Stimulated activated CD4-positive, alpha-beta T cell treated with anti-CD3 and anti-CD28 coated beads, Interleukin-12 subunit alpha, Interleukin-12 subunit beta, amount 100 ng/mL, for 48 hours (primary cell): ENCODE measurements around the gene HSPBAP1.
A peak's percentile ranks its signal among the peaks of the same experiment; 100 is the strongest.

ENCODE experiments used
- DNase-seq, 3 donors: peaks; one replicate each; pipeline ENCODE4 v3.0.0-alpha.2; 2020; ENCODE audit warnings: low read depth in 2 of 3, low spot score in 1 of 3

Gene HSPBAP1

GRCh38 chr3:122793568-122794416 lies at the start of gene HSPBAP1:
Gene HSPBAP1, minus strand, starts transcription at chr3:122793831. Its CDS starts 151 bp downstream, at chr3:122793680.
- DNase-seq = peak; percentile 78 to 86 (median 81)

DNA sequence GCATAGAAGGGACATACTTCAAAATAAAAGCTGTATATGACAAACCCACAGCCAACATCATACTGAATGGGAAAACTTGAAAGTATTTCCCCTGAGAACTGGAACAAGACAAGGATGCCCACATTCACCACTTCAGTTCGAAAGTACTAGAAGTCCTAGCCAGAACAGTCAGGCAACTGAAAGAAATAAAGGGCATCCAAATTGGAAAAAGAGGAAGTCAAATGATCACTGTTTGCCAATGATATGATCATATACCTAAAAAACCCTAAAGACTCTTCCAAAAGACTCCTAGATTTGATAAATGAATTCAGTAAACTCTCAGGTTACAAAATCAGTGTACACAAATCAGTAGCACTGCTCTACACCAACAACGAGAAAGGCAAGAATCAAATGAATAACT lies 42.0 kb upstream of the HSPBAP1 start:
- DNase-seq = no peak

DNA sequence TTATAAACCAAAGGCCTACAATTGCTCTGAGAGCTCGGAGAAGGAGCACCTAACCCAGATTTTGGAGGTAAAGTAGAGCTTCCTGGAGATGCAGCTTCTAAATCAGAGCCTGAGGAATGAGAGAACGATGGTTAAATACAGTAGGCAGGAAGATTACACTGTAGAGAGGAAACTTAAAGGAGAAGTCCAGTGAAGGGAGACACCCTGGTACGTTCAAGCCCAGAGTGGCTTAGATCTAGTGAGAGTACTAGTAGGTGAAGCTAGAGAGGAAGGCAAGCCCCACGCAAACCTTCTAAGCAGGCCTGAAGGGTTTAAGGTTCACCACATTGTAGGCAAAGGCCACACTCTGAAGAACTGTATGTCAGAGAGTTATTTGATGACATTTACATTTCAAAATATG lies 34.6 kb upstream of the HSPBAP1 start:
- no peak for DNase-seq

GRCh38 chr3:122826278-122826677 lies 32.6 kb upstream of the HSPBAP1 start:
- no peak for DNase-seq

DNA sequence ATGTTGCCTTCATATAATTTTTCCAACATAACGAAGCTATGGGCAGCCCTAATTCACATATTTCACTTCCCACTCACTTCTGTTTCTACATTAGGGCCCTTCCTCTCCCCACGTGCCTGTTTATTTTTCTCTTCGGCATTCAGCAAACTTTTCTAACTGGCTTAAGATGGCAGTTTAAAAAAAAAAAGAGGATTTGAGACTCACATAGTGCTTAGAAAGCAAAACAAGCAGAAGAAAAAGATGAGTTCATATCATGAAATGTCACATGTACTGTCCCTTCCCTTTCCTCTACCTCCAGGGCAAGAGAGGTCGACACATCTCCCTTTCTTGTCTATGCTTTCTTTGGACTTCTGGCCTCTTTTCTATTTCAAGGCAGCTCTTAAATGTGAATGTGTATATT lies 31.8 kb upstream of the HSPBAP1 start:
- no peak for DNase-seq

DNA sequence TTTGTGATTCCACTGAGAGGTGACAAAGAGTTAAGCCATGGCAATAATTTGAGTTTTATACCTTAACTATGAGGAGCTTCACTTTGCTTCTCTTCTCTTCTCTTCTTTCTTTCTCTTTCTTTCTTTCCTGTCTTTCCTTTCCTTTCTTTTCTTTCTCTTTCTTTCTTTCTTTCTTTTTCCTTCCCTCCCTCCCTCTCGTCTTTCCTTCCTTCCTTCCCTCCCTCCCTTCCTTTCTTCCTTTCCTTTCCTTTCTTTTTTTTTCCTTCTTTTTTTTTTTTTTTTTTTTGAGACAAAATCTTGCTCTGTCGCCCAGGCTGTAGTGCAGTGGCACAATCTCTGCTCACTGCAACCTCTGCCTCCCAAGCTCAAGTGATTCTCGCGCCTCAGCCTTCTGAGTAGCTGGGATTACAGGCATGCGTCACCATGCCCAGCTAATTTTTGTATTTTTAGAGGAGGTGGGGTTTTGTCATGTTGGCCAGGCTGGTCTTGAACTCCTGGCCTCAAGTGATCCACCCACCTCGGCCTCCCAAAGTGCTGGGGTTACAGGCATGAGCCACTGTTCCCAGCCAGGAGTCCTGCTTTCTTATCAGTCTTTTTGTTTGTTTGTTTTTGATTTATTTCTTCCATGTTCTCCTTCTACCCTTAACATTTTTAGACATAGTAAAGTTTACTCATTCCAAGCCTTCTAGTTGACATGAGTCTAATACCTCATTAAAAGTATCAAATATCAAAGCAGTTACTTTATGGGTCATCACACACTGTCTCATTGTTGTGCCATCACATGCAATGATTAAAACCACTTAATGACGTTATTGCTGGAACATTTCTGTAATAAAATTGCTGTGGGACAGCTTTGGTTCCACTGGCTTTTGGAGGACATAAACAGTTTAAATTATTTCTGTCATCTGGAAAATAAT lies 31.1 kb upstream of the HSPBAP1 start:
- DNase-seq = no peak

DNA sequence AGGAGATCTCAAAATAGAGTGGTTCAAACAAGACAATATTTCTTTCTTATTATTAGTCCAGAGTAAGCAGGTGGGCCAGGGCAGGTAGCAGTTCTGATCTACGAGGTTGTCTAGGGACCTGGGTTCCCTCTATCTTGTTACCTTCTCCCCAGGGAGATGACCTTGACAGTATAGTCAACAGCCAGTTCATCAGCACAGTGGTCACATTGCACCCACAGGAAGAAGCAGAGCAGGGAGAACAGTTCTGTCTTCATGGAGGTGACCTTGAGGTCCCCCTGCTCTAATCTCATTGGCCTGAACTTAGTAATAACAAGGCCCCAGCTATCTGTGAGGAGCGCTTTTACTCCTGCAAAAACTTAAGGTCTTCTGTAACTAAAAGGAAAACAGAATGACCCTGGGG lies 23.0 kb upstream of the HSPBAP1 start:
- no peak for DNase-seq

- DNase-seq = no peak
Observed at GRCh38 chr3:122810734-122811133, 17.1 kb upstream of the HSPBAP1 start.

DNA sequence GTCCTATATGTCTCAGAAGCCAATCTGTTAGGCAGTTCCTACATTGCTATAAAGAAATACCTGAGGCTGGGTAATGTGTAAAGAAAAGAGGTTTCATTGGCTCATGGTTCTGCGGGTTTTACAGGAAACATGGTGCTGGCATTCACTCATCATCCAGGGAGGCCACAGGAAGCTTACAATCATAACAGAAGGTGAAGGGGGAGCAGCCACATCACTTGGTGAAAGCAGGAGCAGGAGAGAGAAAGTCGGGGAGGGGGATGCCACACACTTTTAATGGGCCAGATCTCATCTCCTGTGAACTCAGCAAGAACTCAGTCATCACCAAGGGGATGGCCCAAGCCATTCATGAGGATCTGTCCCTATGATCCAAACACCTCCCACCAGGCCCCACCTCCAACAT lies 10.3 kb upstream of the HSPBAP1 start:
- DNase-seq = no peak

DNA sequence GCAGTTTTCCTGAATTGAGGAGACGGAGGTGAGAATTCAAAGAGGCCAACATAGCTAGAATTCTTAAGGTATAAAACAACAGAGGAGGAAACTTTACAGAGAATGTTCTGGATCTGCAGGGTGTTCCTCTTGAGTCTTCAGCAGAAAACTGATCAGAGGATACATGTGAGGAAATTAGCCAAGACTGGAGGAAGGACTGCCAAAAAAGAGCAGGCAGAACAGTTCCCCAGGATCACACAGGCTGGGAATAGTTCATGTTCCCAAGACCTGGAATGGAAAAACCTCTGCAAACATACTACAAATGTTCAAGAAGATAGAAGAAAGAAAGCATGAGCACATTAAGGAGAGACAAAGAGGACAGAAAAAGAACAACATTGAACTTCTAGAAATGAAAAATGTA lies 8.7 kb upstream of the HSPBAP1 start:
- no peak for DNase-seq

DNA sequence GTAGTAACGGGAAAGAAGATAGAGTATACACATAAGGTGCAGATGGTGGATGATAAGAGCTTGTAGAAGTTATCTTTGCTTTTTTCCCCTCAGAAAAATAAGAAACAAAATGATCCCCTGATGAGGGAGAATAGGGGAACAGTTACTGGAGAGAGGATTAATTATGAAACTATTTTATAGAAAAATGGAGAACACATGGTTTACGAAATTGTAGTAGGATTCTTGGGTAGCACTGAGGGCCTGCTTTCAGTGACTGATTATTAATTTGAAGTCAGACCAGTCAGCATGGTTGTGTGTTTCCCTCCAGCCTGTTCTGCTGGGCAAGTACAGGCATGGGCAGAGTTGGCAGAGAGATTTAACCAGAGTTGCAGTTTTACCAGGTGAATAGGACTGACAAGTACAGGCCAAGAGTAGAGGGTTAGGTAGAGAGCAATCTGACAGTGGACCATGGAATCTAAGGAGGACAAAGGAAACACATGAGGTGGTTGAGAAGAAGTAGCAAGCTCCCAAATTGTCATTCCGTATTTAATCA lies 7.1 kb upstream of the HSPBAP1 start:
- no peak for DNase-seq

- DNase-seq = no peak
Observed at GRCh38 chr3:122800031-122800430, 6.4 kb upstream of the HSPBAP1 start.

GRCh38 chr3:122799322-122799721 lies 5.7 kb upstream of the HSPBAP1 start:
- DNase-seq = no peak

DNA sequence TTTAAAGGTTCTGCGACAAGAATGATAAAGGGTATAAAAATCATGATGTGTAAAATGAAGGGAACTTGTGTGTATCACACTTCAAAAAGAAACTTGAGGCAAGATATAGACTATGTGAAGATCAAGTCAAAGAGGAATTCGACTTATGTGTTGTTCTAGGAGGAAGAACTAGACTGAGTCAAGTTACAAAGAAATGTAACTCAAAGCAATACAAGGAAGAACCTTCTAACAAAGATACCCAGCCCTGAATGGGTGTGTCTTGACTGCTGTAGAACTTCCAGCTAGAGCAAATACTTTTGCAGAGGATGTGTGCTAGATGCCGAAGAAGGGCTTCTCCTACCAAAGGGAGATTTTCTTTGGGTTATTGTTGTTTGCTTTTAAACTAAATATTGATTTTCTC lies 3.7 kb upstream of the HSPBAP1 start:
- DNase-seq = no peak

DNA sequence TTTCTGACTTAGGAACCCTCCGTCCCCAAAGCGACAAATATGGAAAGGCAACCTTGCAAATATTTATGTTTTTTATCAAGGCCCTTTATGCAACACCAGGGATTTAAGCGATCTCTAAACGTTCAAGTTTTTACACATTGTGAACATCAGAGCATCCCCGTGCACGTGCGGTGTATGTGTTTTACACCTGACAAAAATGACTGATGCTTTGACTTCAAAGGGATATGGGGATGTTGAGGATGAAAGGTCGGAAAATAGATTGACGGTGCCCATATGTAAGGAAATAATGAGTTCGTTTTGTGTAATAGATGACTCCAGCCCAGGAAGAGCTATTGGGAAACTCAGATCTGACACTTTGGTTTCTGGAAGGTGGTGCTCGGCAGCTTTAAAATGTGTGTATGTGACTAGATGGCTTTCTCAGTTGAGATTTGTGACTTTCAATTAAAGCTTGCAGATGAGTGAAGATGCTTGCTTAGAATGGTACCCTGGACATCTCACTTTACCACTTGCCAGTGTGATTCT lies 2.1 kb upstream of the HSPBAP1 start:
- DNase-seq = no peak

DNA sequence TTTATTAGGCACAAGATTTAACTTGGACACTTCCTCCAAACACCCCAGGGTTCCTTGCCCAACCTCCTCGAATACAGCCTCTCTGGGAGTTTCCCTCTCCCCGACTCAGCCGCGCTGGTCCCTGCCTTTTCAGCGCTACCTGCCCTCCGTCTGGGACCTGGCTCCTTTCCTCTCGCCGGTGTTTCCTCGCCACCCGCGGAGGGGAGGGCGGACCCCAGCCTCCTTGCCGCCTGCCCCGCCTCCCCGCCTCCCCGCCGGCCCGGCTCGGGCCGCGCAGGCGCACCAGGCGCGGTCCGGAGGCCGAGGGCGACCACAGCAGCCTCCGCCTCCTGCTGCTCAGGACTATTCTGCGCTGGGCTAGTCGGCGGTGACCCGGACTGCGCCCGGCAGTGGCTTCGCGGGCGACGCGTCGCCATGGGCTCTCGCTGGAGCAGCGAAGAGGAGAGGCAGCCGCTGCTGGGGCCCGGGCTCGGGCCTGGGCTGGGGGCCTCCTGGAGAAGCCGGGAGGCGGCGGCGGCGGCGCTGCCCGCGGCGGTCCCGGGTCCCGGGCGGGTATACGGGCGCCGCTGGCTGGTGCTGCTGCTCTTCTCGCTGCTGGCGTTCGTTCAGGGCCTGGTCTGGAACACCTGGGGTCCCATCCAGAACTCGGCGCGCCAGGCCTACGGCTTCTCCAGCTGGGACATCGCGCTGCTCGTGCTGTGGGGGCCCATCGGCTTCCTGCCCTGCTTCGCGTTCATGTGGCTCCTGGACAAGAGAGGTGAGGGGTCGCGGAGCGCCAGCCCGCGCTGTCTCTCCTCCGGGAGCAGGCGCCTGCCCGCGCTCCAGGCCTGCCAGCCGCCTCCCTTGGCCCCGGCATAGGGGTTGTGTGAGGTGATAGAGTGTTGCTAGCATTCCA lies 1.4 kb upstream of the HSPBAP1 start, which contains the start of gene SLC49A4:
Gene SLC49A4 (plus strand): TSS at position 291 of the 895 bp plus-strand sequence. CDS start 124 bp downstream, at position 415.
- peak in 2 of 3 donors; percentile 32 to 67 for DNase-seq

GRCh38 chr3:122794483-122794778 lies 800 bp upstream of the HSPBAP1 start:
- DNase-seq = no peak

GRCh38 chr3:122789585-122790273 lies 3.9 kb downstream of the HSPBAP1 start:
- no peak for DNase-seq

- DNase-seq = no peak
Observed at GRCh38 chr3:122787872-122788271, 5.8 kb downstream of the HSPBAP1 start.

DNA sequence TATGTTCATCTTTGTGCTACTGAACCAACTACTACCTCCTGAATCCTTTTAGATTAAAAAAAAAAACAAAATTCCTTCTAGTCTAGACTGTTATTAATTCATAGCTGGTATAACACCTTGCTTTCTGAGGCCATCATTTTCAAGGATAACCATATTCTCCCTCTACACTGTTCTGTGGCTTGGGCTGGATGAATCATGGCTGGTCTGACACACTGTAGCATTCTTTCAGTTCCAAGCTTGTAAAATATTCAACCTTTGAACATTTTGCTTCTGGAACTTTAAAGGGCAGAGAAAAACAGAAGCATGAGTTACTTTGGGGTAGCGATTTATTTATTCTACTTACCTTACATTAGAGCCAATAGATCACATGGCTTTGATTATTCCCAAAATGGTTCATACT lies 7.6 kb downstream of the HSPBAP1 start:
- DNase-seq = no peak
